PC-9 (cell line): Measurements from ENCODE around the gene TMEM215. TPM values are rescaled to one million over a fixed set of nuclear protein-coding genes. Genes with fewer than 3 reads are reported as not detected.

Experiments
- BruUV-seq: library from RNA; stranded (reverse); fragments of 400-500 nt; replicated peaks from 2 replicates; lab custom pipeline; 2021; lab: Mats Ljungman, UMichigan
- CTCF ChIA-PET: fragments of 300-600 bp; sonication (Branson Sonifier 250); formaldehyde crosslinking; loops from one replicate; lab custom pipeline; 2022; ENCODE audit warnings: antibody characterized with exemption; lab: Charles Lee
- POLR2A ChIA-PET: fragments of 300-600 bp; sonication (Branson Sonifier 250); formaldehyde crosslinking; loops from one replicate; lab custom pipeline; 2022; ENCODE audit warnings: antibody characterized with exemption; ENCODE audit not compliant: unreplicated experiment; lab: Charles Lee
- DNase-seq, 2 experiments: peaks; one replicate each; pipeline versions ENCODE4 v3.0.0 to v3.0.0-alpha.2; 2015 to 2022; ENCODE audit warnings: mixed read lengths in 1 of 2
- H2AFZ ChIP-seq: fragments of 200-600 bp; sonication (generic); 2 replicates; pipeline ENCODE4 v1.8.1; 2017; ENCODE audit warnings: antibody characterized with exemption
- H3F3A ChIP-seq: fragments of 200-600 bp; sonication (generic); 2 replicates; pipeline ENCODE4 v1.8.1; 2017; ENCODE audit warnings: antibody characterized with exemption, mild to moderate bottlenecking, low read depth; ENCODE audit not compliant: insufficient read depth
- H3K27ac ChIP-seq: fragments of 200-600 bp; sonication (generic); 2 replicates; pipeline ENCODE4 v1.6.1; 2016; ENCODE audit warnings: mixed run types
- H3K27me3 ChIP-seq: fragments of 200-600 bp; sonication (generic); 2 replicates; pipeline ENCODE4 v1.6.1; 2016; ENCODE audit warnings: low read depth, mixed run types; ENCODE audit not compliant: insufficient read depth
- H3K36me3 ChIP-seq: fragments of 200-600 bp; sonication (generic); 2 replicates; pipeline ENCODE4 v1.6.1; 2016; ENCODE audit warnings: low read depth, mixed run types
- H3K4me1 ChIP-seq: fragments of 200-600 bp; sonication (generic); replicated peaks from 2 replicates; pipeline ENCODE4 v1.6.1; 2016; ENCODE audit warnings: mixed run types; ENCODE audit not compliant: insufficient read depth
- H3K4me2 ChIP-seq: fragments of 200-600 bp; sonication (generic); 2 replicates; pipeline ENCODE4 v1.6.1; 2017; ENCODE audit warnings: mixed run types
- H3K4me3 ChIP-seq: fragments of 200-600 bp; sonication (generic); 2 replicates; pipeline ENCODE4 v1.6.1; 2016; ENCODE audit warnings: mixed run types
- H3K79me2 ChIP-seq: fragments of 200-600 bp; sonication (generic); 2 replicates; pipeline ENCODE4 v1.6.1; 2017; ENCODE audit warnings: low read depth, mixed run types
- H3K9me2 ChIP-seq: fragments of 200-600 bp; sonication (generic); 2 replicates; pipeline ENCODE4 v1.8.1; 2017; ENCODE audit warnings: mild to moderate bottlenecking; ENCODE audit not compliant: insufficient read depth
- H3K9me3 ChIP-seq: fragments of 200-600 bp; sonication (generic); 2 replicates; pipeline ENCODE4 v1.8.1; 2016; ENCODE audit warnings: low read depth; ENCODE audit not compliant: insufficient read depth
- H4K20me1 ChIP-seq: fragments of 200-600 bp; sonication (generic); 2 replicates; pipeline ENCODE4 v1.8.1; 2017; ENCODE audit not compliant: insufficient read depth
- CTCF ChIP-seq: fragments of 200-600 bp; sonication (generic); conservative IDR thresholded peaks from 2 replicates; pipeline ENCODE4 v1.6.1; 2017; ENCODE audit warnings: mixed run types, antibody characterized with exemption, mild to moderate bottlenecking, moderate library complexity
- EZH2 ChIP-seq: fragments of 200-600 bp; sonication (generic); IDR thresholded peaks from 2 replicates; pipeline ENCODE4 v1.8.0; 2017; ENCODE audit warnings: antibody characterized with exemption, low read depth
- intact Hi-C: fragments of 100-400 bp; cut with micrococcal nuclease; formaldehyde crosslinking; loops from one replicate; pipeline ENCODE4 v1.10.0; 2022; ENCODE audit not compliant: unreplicated experiment
- total RNA-seq: library from RNA; stranded (reverse); gene quantifications from 2 replicates; pipeline ENCODE4 v1.2.3, GENCODE V29; 2021

Gene TMEM215
- total RNA-seq, 1 experiment from 2014 or later, result not detected

- TF ChIP-seq CTCF, result no peak
- TF ChIP-seq EZH2, result no peak
- Histone ChIP-seq H3F3A (no peaks in the 10 kb centered on the region), H3K79me2 (no peaks in the 10 kb centered on the region), H3K36me3 (no peaks in the 10 kb centered on the region), H4K20me1 (no peaks in the 10 kb centered on the region), H3K9me3 (no peaks in the 10 kb centered on the region), H3K9me2 (no peaks in the 10 kb centered on the region), H3K4me3 (no peak overlapping the region), H3K27me3 (no peaks in the 10 kb centered on the region), H3K4me1 (no peaks in the 10 kb centered on the region), H3K4me2 (no peak overlapping the region), H3K27ac (no peak overlapping the region), H2AFZ (no peak overlapping the region)
- DNase-seq, result no peak
- ChIA-PET CTCF (no interaction called here), POLR2A (no interaction called here)
- intact Hi-C loops, result no loop called here
- BruUV-seq, result no TSS peak
These were observed 27.9 kb downstream of the TMEM215 start for GRCh38 chr9:32811246-32811645.

GRCh38 chr9:32820322-32820721 is 37.0 kb downstream of the TMEM215 start:
- no peaks in the 10 kb centered on the region for H3K79me2 ChIP-seq
- H3K36me3 ChIP-seq, result no peaks in the 10 kb centered on the region
- ChIA-PET POLR2A (no interaction called here), CTCF (no interaction called here)
- TF ChIP-seq CTCF (no peak), EZH2 (no peak)
- H3F3A ChIP-seq, result no peaks in the 10 kb centered on the region
- BruUV-seq, result no TSS peak
- H3K9me3 ChIP-seq, result no peaks in the 10 kb centered on the region
- H3K27me3 ChIP-seq, result no peaks in the 10 kb centered on the region
- H4K20me1 ChIP-seq, result no peaks in the 10 kb centered on the region
- no peak overlapping the region for H3K4me3 ChIP-seq
- no peak overlapping the region for H3K27ac ChIP-seq
- H2AFZ ChIP-seq, result no peak overlapping the region
- H3K4me1 ChIP-seq, result no peaks in the 10 kb centered on the region
- no peak overlapping the region for H3K4me2 ChIP-seq
- intact Hi-C loops, result no loop called here
- no peaks in the 10 kb centered on the region for H3K9me2 ChIP-seq
- DNase-seq, result no peak

GRCh38 chr9:32823101-32823500 is 39.8 kb downstream of the TMEM215 start:
- Histone ChIP-seq H3K27me3 (no peaks in the 10 kb centered on the region), H3F3A (no peaks in the 10 kb centered on the region), H3K4me2 (no peak overlapping the region), H3K79me2 (no peaks in the 10 kb centered on the region), H2AFZ (no peak overlapping the region), H3K36me3 (no peaks in the 10 kb centered on the region), H3K4me1 (no peaks in the 10 kb centered on the region), H3K4me3 (no peak overlapping the region), H4K20me1 (no peaks in the 10 kb centered on the region), H3K9me3 (no peaks in the 10 kb centered on the region), H3K27ac (no peak overlapping the region), H3K9me2 (no peaks in the 10 kb centered on the region)
- POLR2A ChIA-PET, result no interaction called here
- no peak for DNase-seq
- no TSS peak for BruUV-seq
- intact Hi-C loops, result no loop called here
- no peak for TF ChIP-seq CTCF
- CTCF ChIA-PET, result no interaction called here
